Chondrocyte (in vitro differentiated cells): Measurements from ENCODE around the gene ARHGAP15. TPM values are rescaled to one million over a fixed set of nuclear protein-coding genes. Genes with fewer than 3 reads are reported as not detected.
A peak's percentile ranks its signal among the peaks of the same experiment; 100 is the strongest.

Source experiments
- DNase-seq: peaks from one replicate; pipeline ENCODE4 v3.0.0; 2021; ENCODE audit warnings: mixed read lengths, low spot score
- H3K27ac Mint-ChIP-seq: one replicate; pipeline ENCODE4 v1.8.0; 2021; ENCODE audit warnings: mild to moderate bottlenecking, moderate library complexity, mixed read lengths; ENCODE audit not compliant: unreplicated experiment
- H3K27me3 Mint-ChIP-seq: 2 replicates; pipeline ENCODE4 v1.8.0; 2021; ENCODE audit warnings: low read depth, mixed read lengths
- H3K36me3 Mint-ChIP-seq: 2 replicates; pipeline ENCODE4 v1.8.0; 2021; ENCODE audit warnings: low read depth, mixed read lengths
- H3K4me1 Mint-ChIP-seq: 2 replicates; pipeline ENCODE4 v1.8.0; 2021; ENCODE audit warnings: low read depth, mild to moderate bottlenecking, mixed read lengths
- H3K4me3 Mint-ChIP-seq: one replicate; pipeline ENCODE4 v1.8.0; 2021; ENCODE audit warnings: mild to moderate bottlenecking, moderate library complexity, mixed read lengths; ENCODE audit not compliant: unreplicated experiment
- H3K9me3 Mint-ChIP-seq: 2 replicates; pipeline ENCODE4 v1.8.0; 2021; ENCODE audit warnings: low read depth, mixed read lengths
- total RNA-seq: library from RNA; stranded (reverse); gene quantifications from 3 replicates; pipeline ENCODE4 v1.2.1, GENCODE V29; 2021
- TF ChIP-seq, protein P1 (sequence below): fragments of 200-600 bp; sonication (generic); IDR thresholded peaks from 2 replicates; pipeline ENCODE4 v1.5.0; 2021; ENCODE audit warnings: antibody characterized with exemption, mild to moderate bottlenecking, moderate library complexity

Gene ARHGAP15
- total RNA-seq, 1 donor from 2014 or later, result 0.42 TPM

DNA sequence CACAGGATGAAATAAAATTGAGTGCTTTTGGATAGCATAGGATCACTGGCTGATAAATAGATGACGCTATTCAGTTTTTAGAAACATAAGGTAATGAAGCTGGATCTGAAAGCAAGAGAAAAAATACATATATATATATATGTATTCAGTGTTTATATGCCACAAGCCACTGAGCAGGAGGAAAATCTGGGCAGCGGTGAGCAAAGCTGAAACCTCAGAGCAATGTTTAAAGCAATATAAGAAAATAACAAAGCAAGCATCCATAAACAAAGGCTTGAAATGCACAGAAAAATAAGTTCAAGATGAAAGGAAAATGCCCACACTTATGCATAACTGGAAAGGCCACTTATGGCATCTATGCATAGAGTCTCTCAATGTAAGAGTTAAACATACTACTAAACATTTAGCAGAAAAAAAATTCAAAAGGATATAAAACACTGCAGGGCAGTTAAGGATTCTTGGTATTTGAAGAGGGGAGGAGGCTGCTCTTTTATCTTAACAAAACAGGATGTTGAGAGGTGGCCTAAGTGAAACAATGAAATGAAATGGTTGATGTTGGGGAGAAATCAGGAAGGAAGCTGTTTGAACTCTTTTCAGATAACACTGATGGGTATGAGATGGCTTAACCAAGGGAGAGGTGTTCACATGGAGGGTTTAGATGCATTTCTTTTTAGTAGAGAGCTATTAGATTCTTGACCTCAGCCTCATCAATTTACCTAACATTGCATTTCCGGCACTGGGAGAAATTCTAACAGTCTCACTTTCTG lies 129.1 kb downstream of the ARHGAP15 start:
- Mint-ChIP-seq H3K27me3 (peaks cover 12% of the 10 kb centered on the region), H3K36me3 (no peaks in the 10 kb centered on the region), H3K4me1 (peaks cover 9% of the 10 kb centered on the region), H3K4me3 (no peak overlapping the region), H3K27ac (no peak overlapping the region), H3K9me3 (no peaks in the 10 kb centered on the region)
- TF ChIP-seq, protein P1, sequence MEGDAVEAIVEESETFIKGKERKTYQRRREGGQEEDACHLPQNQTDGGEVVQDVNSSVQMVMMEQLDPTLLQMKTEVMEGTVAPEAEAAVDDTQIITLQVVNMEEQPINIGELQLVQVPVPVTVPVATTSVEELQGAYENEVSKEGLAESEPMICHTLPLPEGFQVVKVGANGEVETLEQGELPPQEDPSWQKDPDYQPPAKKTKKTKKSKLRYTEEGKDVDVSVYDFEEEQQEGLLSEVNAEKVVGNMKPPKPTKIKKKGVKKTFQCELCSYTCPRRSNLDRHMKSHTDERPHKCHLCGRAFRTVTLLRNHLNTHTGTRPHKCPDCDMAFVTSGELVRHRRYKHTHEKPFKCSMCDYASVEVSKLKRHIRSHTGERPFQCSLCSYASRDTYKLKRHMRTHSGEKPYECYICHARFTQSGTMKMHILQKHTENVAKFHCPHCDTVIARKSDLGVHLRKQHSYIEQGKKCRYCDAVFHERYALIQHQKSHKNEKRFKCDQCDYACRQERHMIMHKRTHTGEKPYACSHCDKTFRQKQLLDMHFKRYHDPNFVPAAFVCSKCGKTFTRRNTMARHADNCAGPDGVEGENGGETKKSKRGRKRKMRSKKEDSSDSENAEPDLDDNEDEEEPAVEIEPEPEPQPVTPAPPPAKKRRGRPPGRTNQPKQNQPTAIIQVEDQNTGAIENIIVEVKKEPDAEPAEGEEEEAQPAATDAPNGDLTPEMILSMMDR, result no peak
- no peak for DNase-seq

DNA sequence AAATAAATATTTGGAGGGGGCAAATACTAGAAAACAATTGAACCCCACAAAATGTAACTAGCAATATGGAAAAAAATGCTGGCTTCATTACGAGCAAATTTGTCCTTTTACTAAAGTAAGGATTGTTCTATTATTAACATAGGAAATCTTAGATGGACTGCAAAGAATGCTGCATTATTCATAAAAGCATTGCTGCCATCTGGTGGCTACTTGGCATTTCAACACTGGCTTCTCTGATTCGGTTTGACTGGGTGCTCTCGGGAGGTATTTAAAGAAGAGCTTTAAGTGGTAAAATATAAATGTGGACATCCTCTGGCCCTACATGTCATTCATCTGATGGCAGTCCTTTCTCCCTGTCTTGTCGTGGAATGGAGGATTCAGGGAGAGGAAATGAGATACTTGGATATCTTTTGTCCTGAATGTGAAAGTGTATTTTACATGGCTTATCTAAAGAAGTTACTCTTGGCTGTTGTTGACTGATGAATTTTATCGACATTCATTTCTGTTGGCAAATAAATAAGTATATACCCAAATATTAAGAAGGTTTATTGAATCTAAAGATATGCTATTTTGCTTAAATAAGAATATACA lies 130.2 kb downstream of the ARHGAP15 start:
- DNase-seq, result no peak

DNA sequence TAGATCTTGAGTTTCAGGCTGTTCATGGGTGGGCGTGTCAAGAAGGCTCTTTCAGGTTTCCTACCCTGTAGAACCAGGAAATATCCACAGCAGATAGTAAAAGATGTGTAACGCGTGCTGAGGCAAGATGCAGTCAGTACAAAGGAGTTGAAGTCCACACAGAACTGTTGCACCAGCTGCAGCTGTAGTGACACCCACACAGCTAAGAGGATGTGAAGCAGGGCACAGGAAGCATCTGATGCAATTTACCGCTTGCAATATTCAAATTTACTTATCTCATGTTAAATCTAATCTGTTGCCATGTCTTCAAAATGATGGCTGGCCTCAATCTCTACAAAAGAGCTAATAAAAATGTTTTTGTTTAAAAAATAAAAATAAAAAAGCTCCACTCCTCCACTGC lies 132.8 kb downstream of the ARHGAP15 start:
- TF ChIP-seq, protein P1, result no peak
- Mint-ChIP-seq H3K4me1 (peaks cover 15% of the 10 kb centered on the region), H3K4me3 (no peak overlapping the region), H3K27me3 (peaks cover 6% of the 10 kb centered on the region), H3K9me3 (peaks cover 3% of the 10 kb centered on the region), H3K27ac (no peak overlapping the region), H3K36me3 (peaks cover 2% of the 10 kb centered on the region)
- DNase-seq, result no peak

More for the DNA sequence above, 130.2 kb downstream of the ARHGAP15 start:
- H3K4me1 Mint-ChIP-seq, result peaks cover 9% of the 10 kb centered on the region
- peak overlapping the region; percentile 18 for H3K4me3 Mint-ChIP-seq
- H3K9me3 Mint-ChIP-seq, result no peaks in the 10 kb centered on the region
- peaks cover 12% of the 10 kb centered on the region for H3K27me3 Mint-ChIP-seq
- H3K36me3 Mint-ChIP-seq, result no peaks in the 10 kb centered on the region
- TF ChIP-seq, protein P1, result peak; percentile 97
- H3K27ac Mint-ChIP-seq, result no peak overlapping the region

DNA sequence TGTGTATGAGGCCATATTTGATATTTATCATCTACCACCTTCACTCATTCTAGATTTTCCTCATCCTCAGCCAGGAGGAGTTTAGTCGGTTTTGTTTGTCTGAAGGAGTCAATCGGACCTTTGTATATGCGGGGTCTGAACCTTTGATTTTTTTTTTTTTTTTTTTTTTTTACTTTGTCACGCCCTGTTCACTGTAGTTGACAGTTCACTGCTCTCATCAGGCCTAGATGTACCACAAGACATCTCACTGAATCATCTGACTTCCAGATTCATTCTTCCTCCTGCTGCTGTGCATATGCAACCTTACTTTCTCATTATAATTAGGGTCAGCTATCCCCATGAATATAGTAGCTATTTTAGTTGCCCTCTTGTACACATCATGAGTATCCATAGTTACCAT lies 133.2 kb downstream of the ARHGAP15 start:
- TF ChIP-seq, protein P1, result no peak
- Mint-ChIP-seq H3K27ac (no peak overlapping the region), H3K27me3 (peaks cover 6% of the 10 kb centered on the region), H3K9me3 (peaks cover 3% of the 10 kb centered on the region), H3K4me3 (no peak overlapping the region), H3K36me3 (peaks cover 3% of the 10 kb centered on the region), H3K4me1 (peaks cover 15% of the 10 kb centered on the region)
- no peak for DNase-seq

DNA sequence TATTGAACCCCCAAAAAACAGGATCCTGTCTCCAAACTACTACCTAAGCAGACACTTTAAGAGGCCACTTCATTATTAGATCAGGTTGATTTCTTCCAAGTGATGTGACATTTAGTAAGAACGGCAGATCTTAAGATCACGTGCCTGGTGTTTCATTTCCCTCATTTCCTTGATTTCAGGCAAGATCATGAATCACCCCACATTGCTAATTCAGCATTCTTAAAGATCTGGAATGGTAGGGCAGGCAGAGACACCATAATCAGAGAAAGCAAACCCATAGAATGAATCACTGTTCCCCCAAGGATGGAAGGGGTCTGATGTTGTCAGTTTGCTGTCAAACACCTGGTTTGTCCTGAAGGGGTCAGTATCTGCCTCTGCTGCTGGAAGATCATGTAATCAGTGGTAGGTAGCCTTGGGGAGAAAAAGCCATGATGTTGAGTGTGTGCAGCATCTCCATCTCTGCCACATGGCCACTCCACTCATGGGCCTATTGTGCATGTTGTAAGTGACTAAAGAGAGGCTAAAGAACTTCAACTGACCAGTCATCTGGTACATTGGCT lies 133.9 kb downstream of the ARHGAP15 start:
- Mint-ChIP-seq H3K36me3 (peaks cover 3% of the 10 kb centered on the region), H3K4me3 (no peak overlapping the region), H3K27me3 (peaks cover 5% of the 10 kb centered on the region), H3K4me1 (peaks cover 15% of the 10 kb centered on the region), H3K27ac (no peak overlapping the region), H3K9me3 (peaks cover 3% of the 10 kb centered on the region)
- no peak for DNase-seq
- TF ChIP-seq, protein P1, result peak; percentile 43
